HG02943 (cell line): ENCODE data around the gene PUM2.
"Not testable (repeated sequence)": the region's sequence is repeated elsewhere in the genome, so short reads cannot be mapped to it uniquely, and the experiment has no call there.

Source experiments
- ATAC-seq: cut with Tn5 transposase; IDR thresholded peaks from one replicate; pipeline ENCODE4 v1.9.1; 2021; ENCODE audit warnings: mild to moderate bottlenecking, low read depth, moderate library complexity; ENCODE audit not compliant: unreplicated experiment

Gene PUM2

GRCh38 chr2:20350753-20351554 is at the start of gene PUM2:
Gene PUM2 (minus strand): TSS chr2:20350844. CDS start chr2:20327360, 23,484 bp downstream.
- ATAC-seq: peak; percentile 78

GRCh38 chr2:20400306-20400705 is 49.7 kb upstream of the PUM2 start:
- ATAC-seq: no peak

DNA sequence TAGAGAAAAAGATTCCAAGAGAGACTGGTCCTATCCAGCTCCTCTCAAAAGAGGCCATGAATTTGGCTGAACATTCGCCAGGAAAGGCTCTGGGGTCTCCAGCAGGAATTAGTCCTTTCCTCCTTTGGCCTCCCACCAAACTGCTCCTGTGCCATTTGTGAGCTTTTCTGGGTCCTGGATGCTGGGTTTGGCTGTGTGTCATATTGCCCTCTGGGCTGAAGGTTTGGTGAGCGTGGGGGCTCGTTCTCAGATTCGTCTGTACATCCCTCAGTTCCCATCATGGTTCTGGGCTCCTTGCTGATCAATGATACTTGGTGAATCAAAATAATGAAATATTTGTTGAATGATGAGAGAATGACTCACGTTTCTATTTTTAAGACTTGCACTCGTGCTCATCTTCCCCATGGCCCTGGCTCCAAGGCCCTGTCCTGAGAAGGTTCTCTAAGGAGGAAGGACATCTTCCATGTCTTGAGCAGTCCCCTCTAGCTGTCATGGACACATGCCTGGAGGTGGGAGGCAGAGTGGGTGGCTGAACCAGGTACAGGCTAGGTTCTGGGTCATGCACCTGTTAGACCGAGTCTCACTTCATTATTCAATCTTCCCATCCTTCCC is 48.4 kb upstream of the PUM2 start:
- ATAC-seq: no peak

- ATAC-seq: no peak
Measured at GRCh38 chr2:20397811-20398447, 47.3 kb upstream of the PUM2 start.

DNA sequence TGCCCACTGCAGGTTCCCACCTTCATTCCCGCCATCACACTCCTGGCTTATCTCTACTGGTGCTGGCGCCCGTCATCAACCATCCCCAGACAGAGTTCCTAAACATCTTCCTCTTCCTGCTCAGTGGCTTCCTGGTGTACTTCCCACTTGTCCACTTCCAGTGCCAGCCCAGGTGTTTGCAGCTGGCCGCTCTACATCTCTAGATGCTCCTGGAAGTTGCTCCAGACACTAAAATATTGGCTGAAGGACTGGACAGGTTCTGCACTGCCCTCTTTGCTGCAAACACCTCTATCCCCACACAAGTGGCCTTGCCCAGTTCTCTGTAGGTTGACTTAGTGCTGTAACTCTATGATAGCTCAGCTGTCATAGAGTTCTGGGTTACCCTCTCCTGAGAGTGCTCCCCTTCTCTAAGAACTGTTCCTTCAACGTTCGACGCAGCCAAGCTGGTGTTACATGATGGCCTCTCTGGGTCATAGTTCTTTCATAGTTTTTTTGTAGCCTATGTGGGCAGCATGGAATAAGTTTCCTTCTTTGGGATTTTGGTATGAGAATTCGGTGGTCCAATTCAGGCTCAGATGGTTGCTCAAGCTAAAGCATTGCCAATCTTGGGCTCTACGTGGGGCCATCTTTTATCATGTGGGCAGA is 45.8 kb upstream of the PUM2 start:
- ATAC-seq: no peak

DNA sequence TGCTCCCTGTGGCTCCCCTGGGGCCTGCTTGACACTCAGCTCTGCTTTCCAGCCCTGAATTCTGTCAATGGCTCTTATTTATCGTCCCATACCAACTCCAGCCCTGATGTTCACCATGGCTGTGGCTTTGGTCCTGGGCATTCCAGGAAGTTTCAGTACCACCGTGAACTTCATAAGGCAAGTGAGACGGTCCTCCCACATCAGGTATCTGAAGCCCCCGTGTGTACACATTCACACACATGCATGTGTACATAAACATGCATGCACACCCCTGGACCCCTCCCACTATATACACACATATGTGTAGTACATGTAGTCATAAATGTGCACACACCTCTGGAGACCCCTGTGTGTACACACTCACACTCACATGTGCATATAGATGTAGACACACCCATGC is 43.3 kb upstream of the PUM2 start:
- no peak for ATAC-seq

- no peak for ATAC-seq
Measured at GRCh38 chr2:20391951-20392699, 41.5 kb upstream of the PUM2 start.

- ATAC-seq: no peak
Measured at GRCh38 chr2:20390524-20391123, 40.0 kb upstream of the PUM2 start.

DNA sequence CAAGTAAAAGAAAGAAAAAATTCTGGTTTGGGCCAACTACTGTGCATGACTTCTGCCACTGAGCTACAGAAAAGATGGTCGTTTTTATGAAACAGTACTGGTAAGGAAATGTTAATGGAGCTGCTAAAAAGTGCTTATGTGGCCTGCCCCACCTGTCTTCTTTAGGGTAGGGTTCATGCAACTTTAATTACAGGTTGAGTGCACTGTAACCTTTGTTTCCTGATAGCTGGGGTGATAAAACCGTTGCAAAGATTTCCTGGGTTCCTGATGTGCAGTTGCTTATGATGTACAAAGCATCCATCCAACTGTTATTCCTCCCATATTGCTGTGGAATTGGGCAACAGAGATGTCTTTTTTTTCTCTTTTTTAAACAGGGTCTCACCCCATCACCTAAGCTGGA is 34.3 kb upstream of the PUM2 start:
- ATAC-seq: no peak

GRCh38 chr2:20382965-20383810 is 32.5 kb upstream of the PUM2 start:
- ATAC-seq: no peak

- ATAC-seq: no peak
Measured at GRCh38 chr2:20381457-20381856, 30.8 kb upstream of the PUM2 start.

DNA sequence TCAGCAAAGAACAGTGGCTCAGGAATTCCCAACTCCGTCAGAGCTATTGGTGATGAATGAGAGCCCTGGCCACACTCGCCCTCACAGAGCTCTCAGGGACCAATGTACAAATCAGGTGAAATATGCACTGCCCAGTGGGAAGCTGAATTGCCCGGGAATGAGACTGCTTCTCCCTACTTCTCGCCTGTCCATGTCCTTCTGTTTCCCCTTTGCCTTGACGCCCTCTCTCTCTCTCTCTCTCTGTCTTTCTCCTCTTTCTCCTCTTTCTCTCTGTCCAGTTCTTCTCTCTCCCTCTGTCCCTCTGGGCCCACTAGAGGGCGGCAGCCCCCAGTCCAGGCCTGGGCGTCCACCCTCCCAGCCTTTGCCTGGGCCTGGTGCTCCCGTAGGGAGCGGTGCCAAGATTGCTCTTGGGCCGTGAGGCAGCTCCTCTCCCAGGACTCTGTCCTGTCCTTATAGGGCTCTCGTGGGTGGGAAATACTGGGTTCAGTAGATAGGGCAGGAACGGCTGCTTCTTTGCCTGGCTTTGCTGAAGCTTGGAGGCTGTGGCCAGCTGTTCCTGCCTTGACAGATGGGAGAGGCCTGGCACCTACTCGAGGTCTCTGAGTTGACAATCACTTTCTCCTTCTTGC is 28.4 kb upstream of the PUM2 start:
- no peak for ATAC-seq

GRCh38 chr2:20378341-20378740 is 27.7 kb upstream of the PUM2 start:
- no peak for ATAC-seq

GRCh38 chr2:20377741-20378140 is 27.1 kb upstream of the PUM2 start:
- ATAC-seq: no peak

- ATAC-seq: not testable (repeated sequence)
Measured at GRCh38 chr2:20374982-20375381, 24.3 kb upstream of the PUM2 start.

DNA sequence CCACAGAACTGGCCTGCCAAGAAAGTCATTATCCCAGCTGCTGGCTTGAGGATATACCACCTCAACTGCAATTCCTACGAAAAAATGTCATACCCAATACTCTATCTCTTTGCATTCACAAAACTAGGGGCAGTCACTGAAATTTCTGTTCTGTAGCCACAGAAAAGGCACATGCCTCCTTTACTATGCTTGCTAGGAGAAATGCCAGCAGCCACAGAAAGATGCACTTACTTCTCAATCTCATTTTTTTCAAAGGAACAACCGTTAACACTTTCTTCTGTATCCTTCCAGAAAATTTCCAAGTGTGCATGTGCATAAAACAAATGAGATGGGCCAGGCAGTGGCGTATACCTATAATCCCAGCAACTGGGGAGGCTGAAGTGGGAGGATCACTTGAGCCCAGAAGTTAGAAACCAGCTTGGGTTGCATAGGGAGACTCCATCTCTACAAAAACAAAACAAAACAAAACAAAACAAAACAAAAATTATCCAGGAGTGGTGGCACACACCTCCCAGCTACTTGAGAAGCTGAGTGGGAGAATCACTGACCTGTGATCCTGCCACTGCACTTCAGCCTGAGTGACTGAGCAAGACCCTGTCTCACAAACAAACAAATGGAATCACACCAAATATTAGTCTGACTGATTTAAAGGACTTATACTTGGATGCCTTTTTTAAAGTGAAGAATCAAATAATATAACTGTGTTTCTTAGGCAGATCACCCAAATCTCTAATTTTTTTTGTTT is 22.4 kb upstream of the PUM2 start:
- ATAC-seq: no peak

DNA sequence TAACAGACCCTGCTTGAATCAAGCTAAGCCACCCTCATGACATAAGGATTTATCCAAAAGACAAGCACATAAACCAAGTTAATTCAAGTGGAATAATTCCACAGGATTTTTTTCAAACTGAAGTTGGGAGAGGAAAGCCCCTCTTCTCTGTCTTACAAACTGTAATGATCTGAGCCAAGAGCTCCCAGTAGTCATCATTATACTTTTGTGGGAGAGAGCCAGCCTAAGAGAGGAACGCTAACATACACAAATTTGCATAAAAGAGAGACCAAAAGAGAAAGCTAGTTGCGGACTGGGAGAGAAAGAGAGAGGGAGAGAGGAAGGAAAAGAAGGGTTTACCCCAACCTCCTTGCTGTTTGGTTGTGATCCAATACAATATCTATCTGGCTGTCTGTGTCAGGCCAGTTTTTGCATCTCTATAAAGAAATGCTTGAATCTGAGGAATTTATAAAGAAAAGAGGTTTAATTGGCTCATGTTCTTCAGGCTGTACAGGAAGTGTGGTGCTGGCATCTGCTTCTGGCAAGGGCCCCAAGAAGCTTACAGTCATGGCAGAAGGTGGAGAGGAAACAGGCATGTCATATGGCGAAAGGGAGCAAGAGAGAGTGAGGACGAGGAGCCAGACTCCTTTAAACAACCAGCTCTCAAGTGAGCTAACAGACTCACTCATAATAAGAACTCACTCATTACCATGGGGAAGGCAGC is 20.8 kb upstream of the PUM2 start:
- no peak for ATAC-seq
